GM12872 (cell line): ENCODE results near the gene TCF23.

Experiments
- TF ChIP-seq, protein P1 (sequence below): IDR thresholded peaks from 3 replicates; pipeline ENCODE4 v1.5.1; 2011; ENCODE audit warnings: low read depth, mild to moderate bottlenecking, low read length, moderate library complexity; ENCODE audit not compliant: insufficient read depth

Gene TCF23

DNA sequence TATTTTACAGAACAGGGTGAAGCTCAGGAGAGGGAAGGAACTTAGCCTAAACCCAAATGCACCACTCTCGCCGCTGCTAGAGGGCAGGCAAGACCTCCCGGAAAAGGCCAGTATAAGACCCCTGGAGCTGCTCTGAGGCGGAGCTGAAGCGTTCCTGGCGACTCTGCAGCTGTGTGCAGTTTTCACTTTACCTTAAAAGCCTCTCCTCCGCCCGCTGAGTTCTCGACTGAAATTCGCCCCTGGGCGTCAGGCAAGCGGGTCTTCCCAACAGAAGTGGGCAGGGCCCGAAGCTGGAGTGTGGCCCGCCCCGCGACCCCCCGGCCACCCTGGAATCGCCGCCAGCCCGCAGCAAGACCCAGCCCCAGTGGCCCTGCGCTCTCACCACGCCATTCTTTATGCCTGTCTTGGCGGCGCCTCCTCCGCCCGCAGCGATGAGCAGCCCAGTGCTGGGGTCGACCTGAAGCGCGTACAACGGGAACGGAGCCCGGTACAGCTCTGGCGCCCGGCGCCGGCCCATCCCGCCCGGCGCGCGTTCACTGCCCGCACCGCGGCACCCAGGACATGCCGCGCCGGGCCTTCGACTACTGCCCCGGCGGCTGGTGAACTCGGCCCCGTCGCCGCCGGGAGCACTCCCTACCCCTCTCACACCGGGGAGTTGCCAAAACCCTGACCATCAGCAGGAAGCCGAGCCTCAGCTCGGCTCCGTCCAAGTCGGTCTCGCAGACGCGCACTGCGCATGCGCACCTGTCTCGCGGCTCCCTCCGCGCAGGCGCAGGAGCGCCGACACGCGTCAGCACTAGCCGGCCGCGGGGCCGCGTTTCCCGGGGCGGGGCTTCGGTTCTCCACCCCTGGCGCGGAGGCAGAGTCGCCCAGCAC is 14.7 kb upstream of the TCF23 start, which contains the start of gene PREB:
Gene PREB (minus strand): TSS at position 732 of the 876 bp plus-strand sequence. CDS start 215 bp downstream, at position 517.
- TF ChIP-seq, protein P1, sequence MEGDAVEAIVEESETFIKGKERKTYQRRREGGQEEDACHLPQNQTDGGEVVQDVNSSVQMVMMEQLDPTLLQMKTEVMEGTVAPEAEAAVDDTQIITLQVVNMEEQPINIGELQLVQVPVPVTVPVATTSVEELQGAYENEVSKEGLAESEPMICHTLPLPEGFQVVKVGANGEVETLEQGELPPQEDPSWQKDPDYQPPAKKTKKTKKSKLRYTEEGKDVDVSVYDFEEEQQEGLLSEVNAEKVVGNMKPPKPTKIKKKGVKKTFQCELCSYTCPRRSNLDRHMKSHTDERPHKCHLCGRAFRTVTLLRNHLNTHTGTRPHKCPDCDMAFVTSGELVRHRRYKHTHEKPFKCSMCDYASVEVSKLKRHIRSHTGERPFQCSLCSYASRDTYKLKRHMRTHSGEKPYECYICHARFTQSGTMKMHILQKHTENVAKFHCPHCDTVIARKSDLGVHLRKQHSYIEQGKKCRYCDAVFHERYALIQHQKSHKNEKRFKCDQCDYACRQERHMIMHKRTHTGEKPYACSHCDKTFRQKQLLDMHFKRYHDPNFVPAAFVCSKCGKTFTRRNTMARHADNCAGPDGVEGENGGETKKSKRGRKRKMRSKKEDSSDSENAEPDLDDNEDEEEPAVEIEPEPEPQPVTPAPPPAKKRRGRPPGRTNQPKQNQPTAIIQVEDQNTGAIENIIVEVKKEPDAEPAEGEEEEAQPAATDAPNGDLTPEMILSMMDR = peak; percentile 49; the same call in 2 of the 3 replicates

DNA sequence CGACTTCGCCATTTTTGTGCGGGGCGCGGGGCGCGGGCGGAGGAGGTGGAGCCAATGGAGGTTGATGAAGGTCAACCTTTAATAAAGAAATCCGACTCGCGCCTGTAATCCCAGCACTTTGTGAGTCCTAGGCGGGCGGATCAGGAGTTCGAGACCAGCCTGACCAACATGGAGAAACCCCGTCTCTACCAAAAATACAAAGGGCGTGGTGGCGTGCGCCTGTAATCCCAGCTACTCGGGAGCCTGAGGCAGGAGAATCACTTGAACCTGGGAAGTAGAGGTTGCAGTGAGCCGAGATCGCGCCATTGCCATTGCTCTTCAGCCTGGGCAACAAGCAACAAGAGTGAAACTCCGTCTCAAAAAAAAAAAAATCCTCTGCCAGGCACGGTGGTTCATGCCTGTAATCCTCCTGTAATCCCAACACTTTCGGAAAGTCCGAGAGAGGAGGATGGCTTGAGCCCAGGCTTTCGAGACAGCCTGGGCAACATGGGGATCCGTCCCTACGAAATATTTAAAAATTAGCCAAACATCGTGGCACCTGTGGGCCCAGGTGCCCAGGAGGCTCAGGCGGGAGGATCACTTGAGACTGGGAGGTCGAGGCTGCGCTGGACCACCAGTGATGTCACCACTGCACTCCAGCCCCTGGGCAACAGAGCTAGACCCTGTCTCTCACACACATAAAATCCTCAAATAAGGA is 13.9 kb upstream of the TCF23 start:
- TF ChIP-seq, protein P1 = no peak

GRCh38 chr2:27135478-27135955 is 13.3 kb upstream of the TCF23 start:
- TF ChIP-seq, protein P1 = no peak

- TF ChIP-seq, protein P1 = no peak
Observed at GRCh38 chr2:27136751-27137150, 12.1 kb upstream of the TCF23 start.

DNA sequence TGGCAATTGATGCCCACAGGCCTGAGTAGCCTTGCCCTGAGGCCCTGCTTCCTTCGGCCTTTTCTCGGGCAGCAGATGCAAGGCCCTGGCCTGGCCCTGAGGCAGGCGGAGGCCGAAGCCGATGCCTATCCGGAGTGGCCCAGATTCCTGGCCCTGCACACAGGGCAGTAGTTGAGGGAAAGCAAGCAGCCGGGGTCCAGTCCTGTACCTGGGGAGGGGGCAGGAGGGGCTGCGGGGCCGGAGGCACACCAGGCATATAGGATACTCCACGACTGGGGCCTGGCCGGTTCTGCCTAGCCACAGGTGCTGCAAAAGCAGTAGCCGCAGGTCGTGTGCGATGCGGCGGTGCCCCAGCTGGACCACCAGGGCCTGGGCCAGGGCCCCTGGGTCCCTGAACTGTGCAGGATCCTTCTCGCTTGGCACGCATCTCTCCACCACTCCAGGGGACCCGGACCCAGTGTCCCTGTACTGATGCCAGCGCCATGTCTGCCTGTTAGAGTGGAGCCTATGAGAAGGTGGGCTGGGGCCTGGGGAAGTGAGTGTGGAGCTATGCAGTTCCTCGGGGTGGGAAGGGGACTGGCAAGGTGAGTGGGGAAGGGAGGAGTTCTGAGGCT is 11.4 kb upstream of the TCF23 start:
- TF ChIP-seq, protein P1 = no peak

DNA sequence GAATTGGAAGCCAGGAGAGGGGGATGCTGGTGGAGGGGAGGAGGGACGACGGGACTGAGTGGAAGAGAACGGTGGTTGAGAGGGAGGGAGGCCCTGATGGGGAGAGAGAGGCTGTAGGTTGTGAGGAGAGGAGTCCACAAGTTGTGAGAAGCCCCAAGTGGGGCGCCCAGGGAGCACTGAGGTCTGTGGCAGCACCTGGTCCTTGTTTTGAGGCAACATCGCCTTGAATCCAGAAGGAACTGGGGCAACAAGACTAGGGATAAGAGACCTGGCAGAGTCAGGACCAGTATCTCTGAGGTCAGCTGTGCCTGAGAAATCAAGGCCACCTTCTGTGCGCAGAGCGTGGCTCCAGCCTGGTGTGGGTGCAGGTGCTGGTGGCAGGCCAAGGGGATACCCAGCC is 10.7 kb upstream of the TCF23 start:
- TF ChIP-seq, protein P1 = no peak

GRCh38 chr2:27139310-27139709 is 9.5 kb upstream of the TCF23 start, which contains the start of gene PRR30:
PRR30 (minus strand) TSS chr2:27139410; CDS start chr2:27138329, 1,081 bp downstream.
- TF ChIP-seq, protein P1 = no peak
